DMS114 treated with DMSO at 0.1 percent for 48 hours (cell line): ENCODE results near the gene P4HTM.
"Not testable (repeated sequence)": the region's sequence is repeated elsewhere in the genome, so short reads cannot be mapped to it uniquely, and the experiment has no call there.

ENCODE experiments used
- DNase-seq: peaks from one replicate; lab custom pipeline; 2025; ENCODE audit not compliant: unreplicated experiment; lab: John Stamatoyannopoulos, UW

P4HTM gene

GRCh38 chr3:49007068-49007770 lies 17.2 kb downstream of the P4HTM start, which contains the start of gene WDR6:
TSS of gene WDR6 (plus strand) at chr3:49007391. CDS start at chr3:49007432, 41 bp downstream.
- DNase-seq, result peak; percentile 92

GRCh38 chr3:49007771-49008528 lies 17.9 kb downstream of the P4HTM start:
- peak; percentile 31 for DNase-seq

GRCh38 chr3:49008627-49009026 lies 18.6 kb downstream of the P4HTM start:
- DNase-seq, result not testable (repeated sequence)

- no peak for DNase-seq
Measured at GRCh38 chr3:49009396-49009795, 19.4 kb downstream of the P4HTM start.

- DNase-seq, result no peak
Measured at GRCh38 chr3:49012441-49013017, 22.5 kb downstream of the P4HTM start.

- DNase-seq, result no peak
Measured at GRCh38 chr3:49013113-49013737, 23.2 kb downstream of the P4HTM start.

GRCh38 chr3:49013738-49014660 lies 24.0 kb downstream of the P4HTM start:
- DNase-seq, result peak; percentile 13

GRCh38 chr3:49015072-49015471 lies 25.0 kb downstream of the P4HTM start:
- no peak for DNase-seq

- no peak for DNase-seq
Measured at GRCh38 chr3:49015765-49016164, 25.7 kb downstream of the P4HTM start.

- DNase-seq, result no peak
Measured at GRCh38 chr3:49016414-49017228, 26.6 kb downstream of the P4HTM start.

GRCh38 chr3:49017229-49017970 lies 27.4 kb downstream of the P4HTM start:
- peak; percentile 19 for DNase-seq

- DNase-seq, result peak; percentile 43
Measured at GRCh38 chr3:49017971-49018706, 28.1 kb downstream of the P4HTM start, which contains the start of gene DALRD3. TSS of gene DALRD3 (minus strand) at chr3:49018580. CDS start at chr3:49018564, 16 bp downstream.

GRCh38 chr3:49018707-49019006 lies 28.6 kb downstream of the P4HTM start:
- DNase-seq, result peak; percentile 43

- no peak for DNase-seq
Measured at GRCh38 chr3:49019941-49020329, 29.9 kb downstream of the P4HTM start.

- no peak for DNase-seq
Measured at GRCh38 chr3:49020330-49021212, 30.5 kb downstream of the P4HTM start.

GRCh38 chr3:49021213-49021812 lies 31.3 kb downstream of the P4HTM start:
- DNase-seq, result peak; percentile 91
